Cardiac fibroblast (primary cell): ENCODE results near the gene MAML2.

Experiments
- DNase-seq, 2 donors: peaks; one replicate each; pipeline versions ENCODE4 v3.0.0 to v3.0.0-alpha.2; 2010; ENCODE audit warnings: low read depth in 2 of 2
- H3K4me3 ChIP-seq, 2 donors: replicated peaks in 1 of 2; 1 replicate in 1 of 2; 2 replicates in 1 of 2; pipeline ENCODE4 v1.5.1; 2011; ENCODE audit warnings: low read depth in 2 of 2, low read length in 2 of 2, mild to moderate bottlenecking in 2 of 2, moderate library complexity in 1 of 2
- TF ChIP-seq, protein P1 (sequence below): IDR thresholded peaks from one replicate; pipeline ENCODE4 v1.5.1; 2011; ENCODE audit warnings: low read depth, mild to moderate bottlenecking, low read length, inconsistent platforms

The MAML2 gene

DNA sequence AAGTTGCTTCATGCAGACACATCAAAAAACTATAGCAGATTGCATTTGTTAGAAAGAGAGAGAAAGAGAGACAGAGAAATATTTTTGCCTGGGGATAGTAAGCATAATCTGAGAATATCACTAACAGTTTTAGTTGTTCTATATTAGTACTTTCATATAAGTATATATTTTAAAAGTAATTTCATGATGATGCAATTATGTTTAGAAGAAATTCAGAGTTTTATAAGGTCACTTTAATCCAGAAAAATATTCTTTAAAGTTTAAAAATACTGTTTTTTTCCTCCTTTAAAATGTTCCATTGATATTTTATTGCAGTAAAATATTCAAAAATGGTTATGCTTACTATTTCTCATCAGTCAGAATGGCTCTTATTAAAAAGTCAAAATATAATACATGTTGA is 332.3 kb downstream of the MAML2 start:
- TF ChIP-seq, protein P1, sequence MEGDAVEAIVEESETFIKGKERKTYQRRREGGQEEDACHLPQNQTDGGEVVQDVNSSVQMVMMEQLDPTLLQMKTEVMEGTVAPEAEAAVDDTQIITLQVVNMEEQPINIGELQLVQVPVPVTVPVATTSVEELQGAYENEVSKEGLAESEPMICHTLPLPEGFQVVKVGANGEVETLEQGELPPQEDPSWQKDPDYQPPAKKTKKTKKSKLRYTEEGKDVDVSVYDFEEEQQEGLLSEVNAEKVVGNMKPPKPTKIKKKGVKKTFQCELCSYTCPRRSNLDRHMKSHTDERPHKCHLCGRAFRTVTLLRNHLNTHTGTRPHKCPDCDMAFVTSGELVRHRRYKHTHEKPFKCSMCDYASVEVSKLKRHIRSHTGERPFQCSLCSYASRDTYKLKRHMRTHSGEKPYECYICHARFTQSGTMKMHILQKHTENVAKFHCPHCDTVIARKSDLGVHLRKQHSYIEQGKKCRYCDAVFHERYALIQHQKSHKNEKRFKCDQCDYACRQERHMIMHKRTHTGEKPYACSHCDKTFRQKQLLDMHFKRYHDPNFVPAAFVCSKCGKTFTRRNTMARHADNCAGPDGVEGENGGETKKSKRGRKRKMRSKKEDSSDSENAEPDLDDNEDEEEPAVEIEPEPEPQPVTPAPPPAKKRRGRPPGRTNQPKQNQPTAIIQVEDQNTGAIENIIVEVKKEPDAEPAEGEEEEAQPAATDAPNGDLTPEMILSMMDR: no peak
- DNase-seq: no peak
- H3K4me3 ChIP-seq: no peak overlapping the region

DNA sequence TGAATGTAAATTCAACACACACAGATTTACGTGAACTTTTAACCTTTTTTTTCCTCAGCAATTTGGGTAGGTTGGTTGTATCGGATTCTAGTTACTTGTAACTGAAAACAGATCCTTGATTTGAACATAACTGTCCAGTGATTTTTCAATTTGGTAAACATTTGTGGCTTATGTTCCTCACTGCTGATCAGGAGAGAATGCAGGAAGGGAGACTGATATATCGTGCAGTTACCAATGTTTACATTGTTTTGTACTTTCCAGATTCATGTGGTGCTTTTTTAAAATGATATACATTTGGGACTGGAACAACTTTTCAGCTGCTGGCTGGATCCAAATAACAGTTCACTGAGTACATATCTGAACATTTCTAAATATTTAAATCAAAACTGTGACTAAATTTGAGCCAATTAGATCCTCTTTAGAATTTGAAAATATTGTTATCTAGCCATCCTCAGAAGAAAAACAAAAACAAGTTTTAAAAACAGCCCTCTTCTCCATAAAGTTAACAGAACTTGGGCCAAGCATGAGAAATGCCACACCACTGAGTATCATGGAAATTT is 334.8 kb downstream of the MAML2 start:
- TF ChIP-seq, protein P1: no peak
- no peak overlapping the region for H3K4me3 ChIP-seq
- no peak for DNase-seq

DNA sequence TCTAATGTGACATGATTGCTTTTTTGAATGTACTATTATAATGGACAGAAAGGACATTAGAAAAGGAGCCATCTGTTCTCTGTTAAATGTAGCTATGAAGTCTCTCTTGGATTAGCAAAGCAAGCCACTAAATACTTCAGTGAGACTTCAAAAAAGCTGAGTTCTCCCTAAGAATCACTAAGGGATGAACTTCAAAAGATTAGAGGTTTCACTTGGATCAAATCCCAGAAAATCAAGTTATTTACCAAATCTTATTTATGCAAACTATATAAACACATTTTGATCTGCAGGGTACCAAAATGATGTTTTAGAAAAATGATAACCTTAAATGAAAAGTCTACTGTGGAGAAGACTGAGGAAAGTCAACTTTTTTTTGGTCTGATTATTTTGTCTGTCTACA is 337.0 kb downstream of the MAML2 start:
- TF ChIP-seq, protein P1: no peak
- DNase-seq: no peak
- no peak overlapping the region for H3K4me3 ChIP-seq

DNA sequence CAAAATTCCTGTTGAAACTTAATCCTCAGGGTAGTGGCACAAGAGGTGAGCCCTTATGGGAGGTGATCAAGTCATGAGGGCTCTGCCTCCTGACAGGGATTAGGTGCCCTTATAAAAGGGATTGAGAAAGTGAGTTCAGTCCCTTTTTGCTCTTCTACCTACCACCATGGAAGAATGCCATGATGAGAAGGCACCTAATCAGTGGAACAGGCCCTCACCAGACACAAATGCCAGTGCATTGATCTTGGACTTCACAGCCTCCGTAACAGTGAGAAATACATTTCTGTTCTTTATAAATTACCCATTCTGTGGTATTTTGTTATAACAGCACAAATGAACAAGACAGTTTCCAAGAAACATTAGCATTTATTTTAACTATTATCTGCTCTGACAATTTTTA is 338.1 kb downstream of the MAML2 start:
- TF ChIP-seq, protein P1: no peak
- no peak overlapping the region for H3K4me3 ChIP-seq

DNA sequence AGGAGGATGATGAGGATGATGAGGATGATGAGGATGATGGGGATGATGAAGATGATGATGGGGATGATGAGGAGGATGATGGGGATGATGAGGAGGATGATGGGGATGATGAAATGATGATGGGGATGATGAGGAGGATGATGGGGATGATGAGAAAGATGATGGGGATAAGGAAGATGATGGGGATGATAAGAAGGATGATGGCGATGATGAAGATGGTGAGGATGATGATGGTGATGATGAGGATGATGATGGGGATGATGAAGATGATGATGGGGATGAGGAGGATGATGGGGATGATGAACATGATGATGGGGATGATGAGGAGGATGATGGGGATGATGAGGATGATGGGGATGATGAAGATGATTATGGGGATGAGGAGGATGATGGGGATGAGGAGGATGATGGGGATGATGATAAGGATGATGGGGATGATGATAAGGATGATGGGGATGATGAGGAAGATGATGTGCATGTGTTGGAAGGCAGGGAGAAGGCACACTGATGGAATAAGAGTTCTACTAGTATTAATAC is 340.2 kb downstream of the MAML2 start:
- DNase-seq: no peak
- TF ChIP-seq, protein P1: no peak
- H3K4me3 ChIP-seq: no peak overlapping the region

More for the DNA sequence above, 338.1 kb downstream of the MAML2 start:
- DNase-seq: no peak

DNA sequence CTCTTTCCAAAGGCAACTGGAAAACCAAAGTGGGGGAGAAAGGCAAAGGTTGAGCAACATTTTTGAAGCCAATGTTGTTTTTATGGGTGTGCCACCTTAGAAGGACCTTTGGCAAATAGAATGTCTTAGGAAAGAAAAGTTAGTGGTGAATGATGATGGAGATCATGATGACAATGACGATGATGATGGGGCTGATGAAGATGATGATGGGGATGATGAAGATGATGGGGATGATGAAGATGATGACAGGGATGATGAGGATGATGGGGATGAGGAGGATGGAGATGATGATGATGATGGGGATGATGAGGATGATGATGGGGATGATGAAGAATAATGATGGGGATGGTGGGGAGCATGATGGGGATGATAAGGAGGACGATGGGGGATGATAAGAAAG is 340.7 kb downstream of the MAML2 start:
- DNase-seq: peak in 1 of 2 donors; percentile 31
- H3K4me3 ChIP-seq: no peak overlapping the region
- TF ChIP-seq, protein P1: no peak

DNA sequence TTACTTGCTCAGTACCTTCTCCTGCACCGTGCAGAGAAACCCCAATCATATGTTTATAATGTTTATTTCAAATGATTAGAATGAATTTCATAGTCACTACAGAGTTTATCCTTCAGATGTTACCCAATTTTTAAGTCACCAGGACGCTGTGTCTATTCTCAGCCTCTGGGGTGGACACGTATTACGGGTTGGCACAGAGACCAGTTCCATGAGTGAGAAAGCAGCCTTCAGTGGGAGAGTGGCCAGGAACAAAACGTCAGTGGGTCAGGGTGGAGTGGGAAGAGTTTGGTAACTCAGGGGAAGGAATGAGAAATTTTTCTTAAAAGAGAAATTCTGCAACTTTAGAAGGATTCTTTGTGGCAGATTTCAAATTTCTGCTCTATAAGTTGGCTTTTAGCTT is 342.0 kb downstream of the MAML2 start:
- peak; percentile 96 for DNase-seq
- H3K4me3 ChIP-seq: no peak overlapping the region
- TF ChIP-seq, protein P1: no peak
